AG10803 (cell line): ENCODE data around the gene PDE1A.

Experiments used
- DNase-seq: peaks from one replicate; pipeline ENCODE4 v3.0.0; 2010; ENCODE audit warnings: low read depth
- H3K4me3 ChIP-seq: 2 replicates; pipeline ENCODE4 v1.5.1; 2011; ENCODE audit warnings: mild to moderate bottlenecking, low read length, control low read depth
- CTCF ChIP-seq: conservative IDR thresholded peaks from 2 replicates; pipeline ENCODE4 v1.5.1; 2011; ENCODE audit warnings: mild to moderate bottlenecking, low read length, control low read depth, inconsistent platforms

Gene PDE1A

DNA sequence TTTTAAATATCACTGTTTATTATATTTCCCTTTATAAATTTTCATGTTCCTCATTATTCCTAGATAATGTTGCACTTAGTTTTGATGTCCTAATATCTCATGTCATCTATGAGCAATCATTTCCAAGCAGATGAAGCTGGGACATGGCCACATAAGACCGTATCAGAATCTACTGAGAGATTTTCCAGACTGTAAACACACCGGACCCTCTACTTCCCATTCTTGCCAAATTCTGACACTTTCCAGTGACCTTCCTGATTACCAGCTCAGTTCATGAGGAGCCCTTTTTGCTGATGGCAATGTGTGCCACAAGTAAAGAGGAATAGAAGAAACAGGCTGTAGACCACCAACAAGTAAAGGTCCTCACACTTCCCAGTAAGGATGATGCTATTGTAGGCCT is 20.3 kb upstream of the PDE1A start:
- no peak for TF ChIP-seq CTCF
- no peak for DNase-seq

DNA sequence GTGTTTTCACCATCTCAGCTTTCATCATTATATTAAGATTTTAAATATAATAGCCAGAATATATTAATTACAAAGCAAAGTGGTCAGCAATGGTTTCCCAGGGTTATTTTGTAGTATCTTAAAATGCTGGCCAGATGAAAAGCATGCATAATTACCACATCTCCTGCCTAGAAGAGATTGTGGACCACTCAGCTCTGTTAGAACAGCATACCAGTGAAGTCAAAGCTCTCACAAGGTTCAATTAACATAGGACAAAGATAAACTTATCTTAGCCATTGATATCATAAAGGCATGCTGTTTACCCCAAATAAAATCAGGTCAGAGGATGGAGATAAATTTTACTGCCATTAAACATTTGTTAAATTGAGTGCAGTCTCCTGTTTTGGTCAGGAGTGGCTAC is 19.3 kb upstream of the PDE1A start:
- no peak overlapping the region for H3K4me3 ChIP-seq
- no peak for DNase-seq
- no peak for TF ChIP-seq CTCF

More for the DNA sequence above, 20.3 kb upstream of the PDE1A start:
- no peak overlapping the region for H3K4me3 ChIP-seq

DNA sequence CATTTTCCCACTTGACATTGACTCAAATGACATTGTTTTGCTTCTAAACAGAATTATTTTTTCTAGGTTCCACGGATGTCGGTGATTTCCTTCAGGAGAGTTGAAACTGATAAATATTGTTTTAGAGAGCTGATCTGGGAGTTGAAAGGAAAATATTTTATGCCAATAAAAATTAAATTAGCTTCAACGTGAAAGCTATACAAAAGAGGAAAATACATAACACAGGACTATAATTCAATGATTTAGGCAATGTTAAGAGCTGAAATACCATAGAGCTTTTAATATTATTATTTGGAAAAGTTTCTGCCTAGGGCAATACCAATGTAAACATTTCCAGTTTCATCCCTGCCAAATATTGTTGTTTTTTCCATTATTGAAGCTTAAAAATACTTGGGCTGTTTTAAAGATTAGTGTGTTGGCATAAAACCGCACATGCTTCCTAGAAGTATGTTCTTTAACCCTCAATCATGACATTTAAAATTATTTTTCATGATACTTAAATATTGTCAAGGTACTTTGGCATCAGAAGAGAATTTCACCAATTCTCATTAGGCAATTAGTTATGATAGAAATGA is 18.6 kb upstream of the PDE1A start:
- TF ChIP-seq CTCF = no peak
- no peak overlapping the region for H3K4me3 ChIP-seq
- peak; percentile 4 for DNase-seq

DNA sequence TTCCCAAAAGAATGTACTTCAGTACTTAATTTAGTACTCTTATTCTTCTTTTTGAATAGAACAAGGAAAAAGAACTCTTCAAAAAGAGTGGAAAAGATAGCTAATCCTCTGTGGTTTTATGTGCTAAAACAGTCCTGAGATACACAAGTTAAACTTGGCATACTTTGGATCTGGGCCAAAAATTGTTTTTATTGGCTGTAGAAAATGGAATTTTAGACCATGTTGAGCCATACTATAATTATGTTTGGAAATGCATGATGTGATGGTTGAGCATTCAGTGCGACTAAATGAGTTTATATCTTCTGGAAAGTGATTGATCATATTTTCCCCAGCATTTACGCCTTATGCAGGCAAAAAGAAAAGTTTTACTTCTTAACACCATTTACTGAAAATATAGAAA is 18.0 kb upstream of the PDE1A start:
- DNase-seq = no peak
- no peak overlapping the region for H3K4me3 ChIP-seq
- no peak for TF ChIP-seq CTCF

DNA sequence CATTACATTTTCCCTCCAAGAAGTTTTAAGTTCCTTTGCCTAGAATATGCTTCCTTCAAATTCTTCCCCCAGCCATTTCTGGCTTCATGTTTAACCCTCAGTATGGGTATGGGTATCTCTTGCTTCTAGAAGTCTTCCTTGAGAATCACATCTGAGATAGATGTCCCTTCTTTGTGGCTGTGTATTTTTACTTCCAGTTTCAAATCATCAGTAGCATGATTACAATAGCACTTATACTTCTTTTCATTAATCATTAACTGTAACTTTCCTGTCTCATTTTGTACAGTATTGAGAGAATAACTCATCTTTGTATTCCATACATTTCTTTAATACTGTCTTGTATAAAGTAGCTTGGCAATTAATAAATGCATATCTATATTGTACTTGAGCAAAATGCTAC is 17.3 kb upstream of the PDE1A start:
- no peak overlapping the region for H3K4me3 ChIP-seq
- DNase-seq = no peak

DNA sequence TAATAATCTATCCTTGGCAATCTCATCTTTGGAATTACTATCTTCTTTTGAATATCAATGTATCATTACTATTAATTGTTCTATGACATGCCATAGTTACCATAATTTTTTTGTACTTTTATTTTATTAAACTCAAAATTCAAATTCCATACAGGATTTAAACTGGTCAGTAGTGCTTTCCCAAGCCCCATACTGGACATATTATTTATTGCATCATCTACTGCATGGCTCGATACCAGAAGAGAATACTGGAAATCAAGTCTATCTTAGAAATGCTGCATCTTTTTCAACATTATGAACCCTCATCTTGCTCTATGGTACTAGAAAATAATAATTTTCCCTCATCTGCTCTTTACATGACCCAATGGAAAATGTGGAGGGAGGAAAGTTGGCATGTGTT is 9.4 kb upstream of the PDE1A start:
- no peak overlapping the region for H3K4me3 ChIP-seq
- DNase-seq = no peak
- no peak for TF ChIP-seq CTCF

More for the DNA sequence above, 17.3 kb upstream of the PDE1A start:
- no peak for TF ChIP-seq CTCF

DNA sequence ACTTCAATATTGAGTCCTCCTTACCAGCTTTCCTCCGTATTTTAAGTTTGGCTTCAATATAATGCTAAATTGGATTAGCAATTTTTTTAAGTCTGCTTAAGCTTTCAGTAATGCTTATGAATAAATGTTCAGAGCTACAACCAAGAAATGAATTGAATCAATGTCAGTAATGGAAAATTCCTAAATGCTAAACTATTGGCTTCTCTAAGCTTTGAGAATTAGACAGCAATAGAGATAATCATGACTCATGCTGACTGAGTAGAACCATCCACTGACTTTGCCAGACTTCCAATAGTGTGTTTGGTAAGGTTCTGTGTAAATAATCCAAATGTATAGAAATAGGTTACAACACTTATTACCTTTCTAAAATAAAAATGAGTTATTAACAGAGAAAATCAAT is 8.9 kb upstream of the PDE1A start:
- no peak overlapping the region for H3K4me3 ChIP-seq
- TF ChIP-seq CTCF = no peak
- peak; percentile 6 for DNase-seq
